Gastroesophageal sphincter (tissue), 4 donors: ENCODE results near the gene SIAH3. TPM values are rescaled to one million over a fixed set of nuclear protein-coding genes. Genes with fewer than 3 reads are reported as not detected.
"Not testable (repeated sequence)": the region's sequence is repeated elsewhere in the genome, so short reads cannot be mapped to it uniquely, and the experiment has no call there.

Experiments used
- ATAC-seq: fragments of 150-250 bp; one replicate; pipeline ENCODE4 v1.9.1; 2016; ENCODE audit warnings: mild to moderate bottlenecking, moderate library complexity
- H3K27ac ChIP-seq, 4 donors: fragments of 200-600 bp; sonication (generic) in 3 of 4; 1 replicate in 3 of 4; 2 replicates in 1 of 4; pipeline ENCODE4 v1.5.1; 2016 to 2019
- H3K27me3 ChIP-seq: fragments of 200-600 bp; sonication (generic); one replicate; pipeline ENCODE4 v1.5.1; 2019
- H3K36me3 ChIP-seq, 2 donors: fragments of 200-600 bp; sonication (generic); one replicate each; pipeline ENCODE4 v1.5.1; 2019; ENCODE audit warnings: control low read depth in 1 of 2
- H3K4me1 ChIP-seq, 3 donors: fragments of 200-600 bp; sonication (generic); 1 replicate in 2 of 3; 2 replicates in 1 of 3; pipeline ENCODE4 v1.5.1; 2016 to 2019; ENCODE audit warnings: control low read depth in 2 of 3
- H3K4me3 ChIP-seq, 2 donors: fragments of 200-600 bp; sonication (generic); one replicate each; pipeline ENCODE4 v1.5.1; 2019; ENCODE audit warnings: mild to moderate bottlenecking in 1 of 2, moderate library complexity in 1 of 2
- H3K9me3 ChIP-seq, 3 donors: fragments of 200-600 bp; sonication (generic); one replicate each; pipeline ENCODE4 v1.5.1; 2017 to 2019; ENCODE audit warnings: control low read depth in 2 of 3
- CTCF ChIP-seq, 4 experiments: fragments of 200-600 bp in 2 of 4; fragments of 450-650 bp in 2 of 4; sonication (generic) in 1 of 4; IDR thresholded peaks; one replicate each; pipeline ENCODE4 v1.5.1; 2017 to 2019; ENCODE audit warnings: antibody characterized with exemption in 4 of 4, mild to moderate bottlenecking in 2 of 4, moderate library complexity in 2 of 4
- EP300 ChIP-seq: sonication (generic); formaldehyde crosslinking; IDR thresholded peaks from one replicate; pipeline ENCODE4 v1.6.1; 2017; ENCODE audit warnings: antibody characterized with exemption, mild to moderate bottlenecking
- POLR2A ChIP-seq, 2 donors: fragments of 450-650 bp; IDR thresholded peaks; one replicate each; pipeline ENCODE4 v1.6.1; 2017; ENCODE audit warnings: antibody characterized with exemption in 2 of 2, mild to moderate bottlenecking in 2 of 2, moderate library complexity in 1 of 2
- POLR2AphosphoS5 ChIP-seq: sonication (generic); formaldehyde crosslinking; IDR thresholded peaks from one replicate; pipeline ENCODE4 v1.6.1; 2017; ENCODE audit warnings: antibody characterized with exemption
- WGBS, 2 donors: methylation state at CpG; one replicate each; pipeline ENCODE4 v1.1.5; 2018; ENCODE audit warnings: low coverage in 1 of 2; 5-methylcytosine and 5-hydroxymethylcytosine counted together
- total RNA-seq, 4 donors: library from RNA; depleted of rRNA; stranded (reverse); fragments of >200 nt; gene quantifications; one replicate each; pipeline ENCODE4 v1.1.0, GENCODE V29; 2016

The SIAH3 gene
- total RNA-seq, 4 donors from 2014 or later: not detected

GRCh38 chr13:45768656-45769479 is 82.7 kb downstream of the SIAH3 start:
- 47 to 50% methylated on average over 2 to 4 of the region's 4 CpGs for WGBS, 2 donors
- Histone ChIP-seq H3K27me3 (no peaks in the 10 kb centered on the region), H3K27ac (no peak overlapping the region), H3K36me3 (no peaks in the 10 kb centered on the region), H3K4me1 (peaks cover 0 to 10% (median 0%) of the 10 kb centered on the region in 3 donors), H3K9me3 (no peaks in the 10 kb centered on the region), H3K4me3 (no peak overlapping the region)
- ATAC-seq: no peak
- TF ChIP-seq CTCF (IDR thresholded peaks at IDR 0.05): no peak
- TF ChIP-seq POLR2AphosphoS5: no peak
- TF ChIP-seq POLR2A (IDR thresholded peaks at IDR 0.05): no peak
- TF ChIP-seq EP300: no peak

- peaks cover 0 to 10% (median 0%) of the 10 kb centered on the region in 3 donors for H3K4me1 ChIP-seq
- no peaks in the 10 kb centered on the region for H3K9me3 ChIP-seq
- ATAC-seq: no peak
- WGBS, 2 donors: 71 to 100% methylated on average over 1 to 3 of the region's 4 CpGs
- TF ChIP-seq POLR2A (IDR thresholded peaks at IDR 0.05) (no peak), POLR2AphosphoS5 (no peak), CTCF (IDR thresholded peaks at IDR 0.05) (no peak)
- no peak overlapping the region for H3K4me3 ChIP-seq
- no peaks in the 10 kb centered on the region for H3K27me3 ChIP-seq
- no peaks in the 10 kb centered on the region for H3K36me3 ChIP-seq
- no peak overlapping the region for H3K27ac ChIP-seq
Measured at GRCh38 chr13:45765464-45765863, 86.1 kb downstream of the SIAH3 start.

GRCh38 chr13:45763419-45763818 is 88.1 kb downstream of the SIAH3 start:
- Histone ChIP-seq H3K27me3 (no peaks in the 10 kb centered on the region), H3K9me3 (peaks cover 0 to 12% (median 0%) of the 10 kb centered on the region in 3 donors), H3K4me1 (peaks cover 0 to 3% (median 0%) of the 10 kb centered on the region in 3 donors), H3K27ac (no peak overlapping the region), H3K4me3 (no peak overlapping the region), H3K36me3 (no peaks in the 10 kb centered on the region)
- 67 to 84% methylated on average over 1 to 4 of the region's 4 CpGs for WGBS, 2 donors
- ATAC-seq: no peak
- TF ChIP-seq EP300 (no peak), CTCF (IDR thresholded peaks at IDR 0.05) (no peak), POLR2A (IDR thresholded peaks at IDR 0.05) (no peak), POLR2AphosphoS5 (no peak)

- H3K27ac ChIP-seq, H3K36me3 ChIP-seq, H3K27me3 ChIP-seq, H3K4me1 ChIP-seq, H3K4me3 ChIP-seq, ATAC-seq: not testable (repeated sequence)
- H3K9me3 ChIP-seq: peaks cover 0 to 33% (median 0%) of the 10 kb centered on the region in 3 donors
- WGBS, 2 donors: 67 to 84% methylated on average over 2 to 3 of the region's 3 CpGs
Measured at GRCh38 chr13:45757589-45757988, 94.0 kb downstream of the SIAH3 start.

GRCh38 chr13:45756498-45756897 is 95.1 kb downstream of the SIAH3 start:
- WGBS, 2 donors: 89 to 100% methylated on average over 1 of the region's 1 CpG
- not testable (repeated sequence) for ATAC-seq, H3K27ac ChIP-seq, H3K4me3 ChIP-seq, H3K27me3 ChIP-seq, H3K4me1 ChIP-seq, H3K36me3 ChIP-seq
- H3K9me3 ChIP-seq: peaks cover 0 to 33% (median 0%) of the 10 kb centered on the region in 3 donors

- no peak for ATAC-seq
- no peak overlapping the region for H3K27ac ChIP-seq
- WGBS, 2 donors: 75 to 80% methylated on average over 1 of the region's 1 CpG
- TF ChIP-seq CTCF (IDR thresholded peaks at IDR 0.05): no peak
- TF ChIP-seq EP300: no peak
- no peak for TF ChIP-seq POLR2A (IDR thresholded peaks at IDR 0.05)
- no peak for TF ChIP-seq POLR2AphosphoS5
- no peaks in the 10 kb centered on the region for H3K4me1 ChIP-seq
- no peaks in the 10 kb centered on the region for H3K36me3 ChIP-seq
- H3K9me3 ChIP-seq: peaks cover 0 to 11% (median 0%) of the 10 kb centered on the region in 3 donors
- H3K4me3 ChIP-seq: no peak overlapping the region
- H3K27me3 ChIP-seq: no peaks in the 10 kb centered on the region
Measured at GRCh38 chr13:45752510-45752909, 99.0 kb downstream of the SIAH3 start.
